Mammary epithelial cell (primary cell): Measurements from ENCODE around the gene SLPI.

Source experiments
- CTCF ChIP-seq, 2 donors: IDR thresholded peaks in 1 of 2; conservative IDR thresholded peaks in 1 of 2; 2 replicates each; pipeline ENCODE4 v1.5.1; 2011 to 2012; ENCODE audit warnings: inconsistent platforms in 2 of 2, low read length in 2 of 2, mild to moderate bottlenecking in 2 of 2, control low read depth in 1 of 2, low read depth in 1 of 2; ENCODE audit not compliant: insufficient read depth in 1 of 2; ENCODE audit errors: extremely low read depth in 1 of 2
- EZH2 ChIP-seq: IDR thresholded peaks from 2 replicates; pipeline ENCODE4 v1.6.1; 2012; ENCODE audit warnings: low read length, inconsistent platforms, borderline replicate concordance

DNA sequence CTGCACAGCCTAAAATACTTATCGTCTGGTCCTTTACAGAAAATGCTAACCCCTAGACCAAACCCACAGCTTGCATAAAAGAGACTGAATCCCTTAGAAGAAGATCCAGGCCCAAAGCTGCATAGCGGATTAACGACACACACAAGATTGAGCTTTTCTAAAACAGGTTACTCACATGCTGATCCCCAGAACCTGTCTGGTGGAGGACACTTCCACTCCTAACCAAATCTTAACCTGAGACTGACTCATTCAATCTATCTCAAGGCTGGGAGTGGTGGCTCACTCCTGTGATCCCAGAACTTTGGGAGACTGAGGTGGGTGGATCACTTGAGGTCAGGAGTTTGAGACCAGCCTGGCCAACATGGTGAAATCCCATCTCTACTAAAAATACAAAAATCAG is 2.8 kb upstream of the SLPI start:
- no peak for TF ChIP-seq CTCF (conservative IDR thresholded peaks at IDR 0.05 in 1 of 2, IDR thresholded peaks at IDR 0.05 in 1 of 2; ENCODE audit: extremely low read depth in 1 of 2, insufficient read depth in 1 of 2, low read depth in 1 of 2, low read length in 2 of 2)
- no peak for TF ChIP-seq EZH2
